Activated CD4-positive, alpha-beta T cell treated with anti-CD3 and anti-CD28 coated beads, Interleukin-2, Interleukin-4, amounts not matched to agents 100 ng/mL and 50 ng/mL, durations not matched to agents 16 hours and 8 hours (primary cell): ENCODE results near the gene CNIH2.

Experiments used
- DNase-seq: peaks from one replicate; pipeline ENCODE4 v3.0.0-alpha.2; 2020; ENCODE audit warnings: low spot score

The CNIH2 gene

GRCh38 chr11:66331542-66332370 is 53.8 kb downstream of the CNIH2 start:
- DNase-seq = no peak

- DNase-seq = no peak
Observed at GRCh38 chr11:66332371-66333219, 54.6 kb downstream of the CNIH2 start.

- DNase-seq = no peak
Observed at GRCh38 chr11:66333220-66333877, 55.4 kb downstream of the CNIH2 start.
